SU-DHL-6 (cell line): ENCODE results near the gene LIN28A.

Experiments used
- EZH2phosphoT487 ChIP-seq: fragments of 200-600 bp; sonication (generic), shearing (Covaris generic); conservative IDR thresholded peaks from 2 replicates; pipeline ENCODE4 v1.6.1; 2018; ENCODE audit warnings: mild to moderate bottlenecking, antibody characterized with exemption, low read length, moderate library complexity, mixed read lengths
- TF ChIP-seq, protein P1 (sequence below): fragments of 200-600 bp; sonication (generic); IDR thresholded peaks from one replicate; pipeline ENCODE4 v1.5.1; 2017; ENCODE audit warnings: antibody characterized with exemption, mild to moderate bottlenecking, low read length, moderate library complexity; ENCODE audit not compliant: insufficient read depth, poor library complexity, severe bottlenecking

DNA sequence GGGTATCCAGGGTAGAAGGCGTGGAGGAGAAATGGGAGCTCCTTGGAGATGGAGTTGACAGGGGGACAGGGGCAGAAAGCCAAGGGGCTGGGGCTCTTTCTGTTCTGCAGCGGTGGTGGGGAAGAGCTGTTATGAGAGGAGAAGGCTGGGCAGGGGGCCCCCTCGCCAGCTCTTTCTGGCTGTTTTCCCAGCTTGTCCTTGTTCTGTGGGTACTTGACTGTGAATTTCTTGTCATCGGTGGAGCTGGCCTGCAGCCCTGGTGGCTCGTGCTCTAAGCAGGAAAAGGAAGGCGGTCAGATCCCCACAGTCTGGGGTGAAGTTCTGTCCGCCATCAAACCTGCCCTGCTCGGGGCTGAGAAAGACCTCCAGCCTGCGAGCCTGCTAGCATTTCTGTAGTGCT, 45.7 kb upstream of the LIN28A start:
- TF ChIP-seq, protein P1, sequence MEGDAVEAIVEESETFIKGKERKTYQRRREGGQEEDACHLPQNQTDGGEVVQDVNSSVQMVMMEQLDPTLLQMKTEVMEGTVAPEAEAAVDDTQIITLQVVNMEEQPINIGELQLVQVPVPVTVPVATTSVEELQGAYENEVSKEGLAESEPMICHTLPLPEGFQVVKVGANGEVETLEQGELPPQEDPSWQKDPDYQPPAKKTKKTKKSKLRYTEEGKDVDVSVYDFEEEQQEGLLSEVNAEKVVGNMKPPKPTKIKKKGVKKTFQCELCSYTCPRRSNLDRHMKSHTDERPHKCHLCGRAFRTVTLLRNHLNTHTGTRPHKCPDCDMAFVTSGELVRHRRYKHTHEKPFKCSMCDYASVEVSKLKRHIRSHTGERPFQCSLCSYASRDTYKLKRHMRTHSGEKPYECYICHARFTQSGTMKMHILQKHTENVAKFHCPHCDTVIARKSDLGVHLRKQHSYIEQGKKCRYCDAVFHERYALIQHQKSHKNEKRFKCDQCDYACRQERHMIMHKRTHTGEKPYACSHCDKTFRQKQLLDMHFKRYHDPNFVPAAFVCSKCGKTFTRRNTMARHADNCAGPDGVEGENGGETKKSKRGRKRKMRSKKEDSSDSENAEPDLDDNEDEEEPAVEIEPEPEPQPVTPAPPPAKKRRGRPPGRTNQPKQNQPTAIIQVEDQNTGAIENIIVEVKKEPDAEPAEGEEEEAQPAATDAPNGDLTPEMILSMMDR = no peak
- no peak for TF ChIP-seq EZH2phosphoT487
